H1 (cell line): ENCODE measurements around the gene SCNN1A. TPM values are rescaled to one million over a fixed set of nuclear protein-coding genes. Genes with fewer than 3 reads are reported as not detected.

Experiments used
- CTCF ChIA-PET: fragments of 300-600 bp; sonication (Branson Sonifier 250); formaldehyde crosslinking; loops from one replicate; lab custom pipeline; 2021; ENCODE audit not compliant: partially characterized antibody; lab: Charles Lee
- POLR2A ChIA-PET: fragments of 300-600 bp; sonication (Branson Sonifier 250); formaldehyde crosslinking; loops from one replicate; lab custom pipeline; 2021; ENCODE audit warnings: inconsistent platforms; ENCODE audit not compliant: partially characterized antibody; lab: Charles Lee
- DNase-seq, 2 experiments: peaks; one replicate each; pipeline versions ENCODE4 v3.0.0 to v3.0.0-alpha.2; 2010 to 2022; ENCODE audit warnings: low spot score in 2 of 2, low read depth in 1 of 2, mixed read lengths in 1 of 2
- FAIRE-seq: peaks from 2 replicates; lab custom pipeline; 2011; peaks lifted over from hg19 to GRCh38; lab: Jason Lieb, UNC
- H2AFZ ChIP-seq: 2 replicates; pipeline ENCODE4 v1.8.1; 2012; ENCODE audit warnings: low read length, inconsistent platforms
- H2AK5ac ChIP-seq: 2 replicates; pipeline ENCODE4 v1.6.1; 2013; ENCODE audit warnings: low read depth, low read length
- H2BK120ac ChIP-seq: replicated peaks from 2 replicates; pipeline ENCODE3; 2013; ENCODE audit warnings: low read depth, low read length, inconsistent platforms
- H2BK12ac ChIP-seq: 2 replicates; pipeline ENCODE4 v1.6.1; 2013; ENCODE audit warnings: low read depth, low read length
- H2BK15ac ChIP-seq: 2 replicates; pipeline ENCODE4 v1.6.1; 2013; ENCODE audit warnings: low read length
- H2BK20ac ChIP-seq: 2 replicates; pipeline ENCODE4 v1.6.1; 2013; ENCODE audit warnings: low read length
- H2BK5ac ChIP-seq: 2 replicates; pipeline ENCODE4 v1.6.1; 2013; ENCODE audit warnings: low read depth, low read length
- H3K14ac ChIP-seq: 2 replicates; pipeline ENCODE4 v1.6.1; 2013; ENCODE audit warnings: inconsistent platforms; ENCODE audit not compliant: insufficient read length
- H3K18ac ChIP-seq: 2 replicates; pipeline ENCODE4 v1.6.1; 2013; ENCODE audit warnings: low read length; ENCODE audit errors: extremely low read depth
- H3K23ac ChIP-seq: 2 replicates; pipeline ENCODE4 v1.6.1; 2013; ENCODE audit warnings: inconsistent platforms; ENCODE audit not compliant: insufficient read length
- H3K23me2 ChIP-seq: 2 replicates; pipeline ENCODE4 v1.6.1; 2013; ENCODE audit warnings: low read depth, low read length
- H3K27ac ChIP-seq: 2 replicates; pipeline ENCODE4 v1.6.1; 2011; ENCODE audit warnings: low read depth, low read length, inconsistent platforms
- H3K27me3 ChIP-seq, 4 experiments: replicated peaks in 1 of 4; 1 replicate in 1 of 4; 2 replicates in 3 of 4; pipeline versions ENCODE4 v1.6.1 to v1.8.1; 2011 to 2013; ENCODE audit warnings: low read length in 3 of 4, mild to moderate bottlenecking in 3 of 4, inconsistent platforms in 2 of 4, mixed read lengths in 2 of 4, moderate library complexity in 1 of 4; ENCODE audit not compliant: control insufficient read depth in 3 of 4, insufficient read depth in 3 of 4; ENCODE audit errors: extremely low read depth in 1 of 4
- H3K36me3 ChIP-seq, 4 experiments: 2 replicates each; pipeline versions ENCODE4 v1.6.1 to v1.8.1; 2011 to 2013; ENCODE audit warnings: mild to moderate bottlenecking in 4 of 4, low read length in 3 of 4, moderate library complexity in 2 of 4, control low read depth in 1 of 4, inconsistent platforms in 1 of 4; ENCODE audit not compliant: insufficient read depth in 4 of 4, control insufficient read depth in 2 of 4
- H3K4ac ChIP-seq: replicated peaks from 2 replicates; pipeline ENCODE3; 2013; ENCODE audit warnings: low read length, low read depth, mixed read lengths, inconsistent platforms; ENCODE audit not compliant: insufficient read length
- H3K4me1 ChIP-seq, 4 experiments: replicated peaks in 1 of 4; 1 replicate in 1 of 4; 2 replicates in 3 of 4; pipeline versions ENCODE4 v1.6.1 to v1.8.1; 2011 to 2013; ENCODE audit warnings: low read length in 3 of 4, inconsistent platforms in 2 of 4, mixed read lengths in 1 of 4; ENCODE audit not compliant: insufficient read depth in 4 of 4, control insufficient read depth in 3 of 4
- H3K4me2 ChIP-seq, 2 experiments: 2 replicates each; pipeline versions ENCODE4 v1.6.1 to v1.8.1; 2011 to 2013; ENCODE audit warnings: low read depth in 2 of 2, low read length in 2 of 2, control low read depth in 1 of 2, inconsistent platforms in 1 of 2, mild to moderate bottlenecking in 1 of 2; ENCODE audit not compliant: insufficient read depth in 1 of 2
- H3K4me3 ChIP-seq, 4 experiments: fragments of 200-600, 300-600 bp in 1 of 4; sonication (generic), shearing (Covaris generic), sonication (Bioruptor Twin) in 1 of 4; 2 replicates each; pipeline versions ENCODE4 v1.5.1 to v1.8.1; 2011 to 2016; ENCODE audit warnings: low read length in 4 of 4, low read depth in 3 of 4, control low read depth in 2 of 4, inconsistent platforms in 2 of 4, mild to moderate bottlenecking in 2 of 4, mixed read lengths in 1 of 4, moderate library complexity in 1 of 4; ENCODE audit not compliant: insufficient read depth in 2 of 4; ENCODE audit errors: extremely low read depth in 1 of 4
- H3K56ac ChIP-seq: replicated peaks from 2 replicates; pipeline ENCODE3; 2013; ENCODE audit warnings: low read depth, mild to moderate bottlenecking, mixed read lengths, low read length, inconsistent platforms; ENCODE audit not compliant: insufficient read length
- H3K79me1 ChIP-seq: 2 replicates; pipeline ENCODE4 v1.6.1; 2013; ENCODE audit warnings: low read depth, low read length, control low read depth
- H3K79me2 ChIP-seq, 2 experiments: 2 replicates each; pipeline versions ENCODE4 v1.6.1 to v1.8.1; 2012 to 2013; ENCODE audit warnings: low read length in 2 of 2, mild to moderate bottlenecking in 2 of 2, inconsistent platforms in 1 of 2; ENCODE audit not compliant: insufficient read depth in 2 of 2, control insufficient read depth in 1 of 2
- H3K9ac ChIP-seq, 4 experiments: replicated peaks in 1 of 4; 1 replicate in 1 of 4; 2 replicates in 3 of 4; pipeline versions ENCODE4 v1.6.1 to v1.8.1; 2011 to 2013; ENCODE audit warnings: low read depth in 3 of 4, low read length in 3 of 4, control low read depth in 2 of 4, mild to moderate bottlenecking in 2 of 4, moderate library complexity in 2 of 4, inconsistent platforms in 1 of 4; ENCODE audit errors: extremely low read depth in 1 of 4
- H3K9me3 ChIP-seq, 2 experiments: 2 replicates each; pipeline versions ENCODE4 v1.6.1 to v1.8.1; 2012 to 2013; ENCODE audit warnings: mild to moderate bottlenecking in 2 of 2, moderate library complexity in 2 of 2, control low read depth in 1 of 2, inconsistent platforms in 1 of 2, low read depth in 1 of 2, low read length in 1 of 2, mixed read lengths in 1 of 2; ENCODE audit not compliant: insufficient read depth in 2 of 2
- H4K20me1 ChIP-seq, 2 experiments: replicated peaks in 1 of 2; 2 replicates each; pipeline versions ENCODE3 to v1.8.1; 2011 to 2013; ENCODE audit warnings: inconsistent platforms in 2 of 2, low read length in 2 of 2, mild to moderate bottlenecking in 1 of 2; ENCODE audit not compliant: insufficient read depth in 2 of 2, control insufficient read depth in 1 of 2
- H4K5ac ChIP-seq: 2 replicates; pipeline ENCODE4 v1.6.1; 2013; ENCODE audit warnings: low read length, low read depth, mixed read lengths, inconsistent platforms; ENCODE audit not compliant: insufficient read length
- H4K8ac ChIP-seq: 2 replicates; pipeline ENCODE4 v1.8.0; 2013; ENCODE audit warnings: mild to moderate bottlenecking, moderate library complexity, low read length, inconsistent platforms; ENCODE audit not compliant: insufficient read depth; ENCODE audit errors: extremely low read depth
- H4K91ac ChIP-seq: replicated peaks from 2 replicates; pipeline ENCODE3; 2013; ENCODE audit warnings: low read length, mixed read lengths, inconsistent platforms; ENCODE audit not compliant: insufficient read length
- POLR2AphosphoS5 ChIP-seq: IDR thresholded peaks from 2 replicates; pipeline ENCODE4 v1.6.1; 2011; ENCODE audit warnings: low read depth, low read length
- RXRA ChIP-seq: IDR thresholded peaks from 2 replicates; pipeline ENCODE4 v1.6.1; 2011; ENCODE audit warnings: low read depth, mild to moderate bottlenecking, low read length, moderate library complexity; ENCODE audit not compliant: insufficient read depth
- WGBS, 2 experiments: shearing (Covaris generic) in 1 of 2; methylation state at CpG; one replicate each; pipeline versions ENCODE4 v1.1.6 to v1.1.7; 2013 to 2015; ENCODE audit warnings: low lambda C conversion rate in 2 of 2, mixed read lengths in 2 of 2, inconsistent platforms in 1 of 2, low coverage in 1 of 2, missing lambda C conversion rate in 1 of 2; ENCODE audit not compliant: insufficient replicate concordance in 2 of 2, insufficient coverage in 1 of 2, insufficient read length in 1 of 2; ENCODE audit errors: extremely low coverage in 1 of 2, missing lambda C conversion rate in 1 of 2; 5-methylcytosine and 5-hydroxymethylcytosine counted together
- polyA plus RNA-seq, 7 experiments: library from polyadenylated mRNA; depleted of rRNA in 3 of 7; stranded (reverse) in 5 of 7; unstranded in 2 of 7; fragments of >200 nt in 5 of 7; fragments of 200-250 nt in 2 of 7; gene quantifications; 1 replicate in 5 of 7; 2 replicates in 1 of 7; 4 replicates in 1 of 7; pipeline versions ENCODE4 v1.2.1 to v1.2.3, GENCODE V29; 2011 to 2013; ENCODE audit warnings: missing spikeins in 2 of 7, mixed read lengths in 2 of 7
- total RNA-seq: library from RNA; stranded (reverse); fragmentation: NEBNext Ultra II Directional; extraction: Animal tissue kit (Norgen Biotek cat#: 25700); gene quantifications from 2 replicates; pipeline ENCODE4 v1.2.1, GENCODE V29; 2021

The SCNN1A gene
- total and polyA plus RNA-seq, 2 of the 8 experiments (the other 6 are each of a cell fraction or from before 2014, with no cell fraction given) = 85.5 to 156 TPM

DNA sequence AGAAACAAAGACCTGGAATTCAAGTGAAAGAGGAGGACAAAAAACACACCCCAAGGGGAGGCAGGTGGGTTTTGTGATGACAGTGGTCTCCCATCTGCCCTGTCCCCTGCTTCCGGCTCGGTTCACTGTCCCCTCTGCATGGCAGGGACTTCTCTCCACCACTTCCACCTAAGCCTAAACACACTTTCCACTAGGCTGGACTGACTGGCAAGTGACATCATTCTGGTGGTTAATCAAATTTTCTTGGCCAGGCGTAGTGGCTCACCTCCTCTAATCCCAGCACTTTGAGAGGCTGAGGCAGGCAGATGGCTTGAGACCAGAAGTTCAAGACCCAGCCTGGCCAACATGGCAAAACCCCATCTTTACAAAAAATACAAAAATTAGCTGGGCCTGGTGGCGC lies 53.0 kb downstream of the SCNN1A start:
- FAIRE-seq = no peak
- Histone ChIP-seq H3K23me2 (peaks cover 4% of the 10 kb centered on the region; the same call in 1 of the 2 replicates), H3K9me3 (no peaks in the 10 kb centered on the region), H2AK5ac (peak overlapping the region; percentile 100), H3K9ac (no peak overlapping the region; a peak in 3 of 7 replicates), H3K56ac (no peak overlapping the region), H3K27ac (peak overlapping the region; percentile 48; the same call in 1 of the 2 replicates), H3K79me1 (peaks cover 3% of the 10 kb centered on the region), H3K4me3 (no peak overlapping the region), H4K8ac (no peak overlapping the region), H3K79me2 (no peaks in the 10 kb centered on the region), H2BK20ac (peak overlapping the region; percentile 99), H2BK120ac (peak overlapping the region; percentile 67), H3K36me3 (peaks cover 5 to 32% (median 11%) of the 10 kb centered on the region in 4 experiments; a peak in 7 of 8 replicates), H2BK15ac (peak overlapping the region; percentile 88; the same call in 1 of the 2 replicates), H3K4me2 (peak overlapping the region; percentile 41 to 68; a peak in 3 of 4 replicates)
- CTCF ChIA-PET = interaction anchor here (0.7 to 2.6 kb wide), 17 partner anchors 9 to 257 kb away, joined by 3 to 14 read pairs (median 4); partner anchors contain the start of gene TAPBPL
- 74% methylated on average over 4 of the region's 4 CpGs; no CpG with 5 or more reads in 1 of the 2 experiments for WGBS, 2 experiments
- 0 out of 2 replicates have a peak, but pooled peaks have one; percentile 32 for TF ChIP-seq POLR2AphosphoS5
- TF ChIP-seq RXRA = no peak
- TF ChIP-seq, all 59 proteins: peak for 1
- no peaks in the 10 kb centered on the region for H4K20me1 ChIP-seq
- DNase-seq = no peak
- no peaks in the 10 kb centered on the region for H3K27me3 ChIP-seq
- H2AFZ ChIP-seq = no peak overlapping the region
- peaks cover 13 to 37% (median 30%) of the 10 kb centered on the region in 4 experiments for H3K4me1 ChIP-seq
- no peak overlapping the region for H3K23ac ChIP-seq
- H4K5ac ChIP-seq = peak overlapping the region; percentile 31
- H3K18ac ChIP-seq = peak overlapping the region; percentile 93
- H3K4ac ChIP-seq = peak overlapping the region; percentile 80
- H3K14ac ChIP-seq = no peak overlapping the region
- H2BK5ac ChIP-seq = peak overlapping the region; percentile 91; the same call in 1 of the 2 replicates
- H2BK12ac ChIP-seq = peak overlapping the region; percentile 99
- POLR2A ChIA-PET = interaction anchor here (0.8 to 16.0 kb wide), 16 partner anchors 8 to 112 kb away, joined by 3 to 214 read pairs (median 4); partner anchors contain the start of genes LTBR, SCNN1A and TNFRSF1A
- peak overlapping the region; percentile 67 for H4K91ac ChIP-seq
